Glomerular visceral epithelial cell (primary cell): ENCODE results near the gene CHD2.

Experiments
- DNase-seq: peaks from one replicate; pipeline ENCODE4 v3.0.0-alpha.2; 2016; ENCODE audit errors: extremely low spot score

Gene CHD2

DNA sequence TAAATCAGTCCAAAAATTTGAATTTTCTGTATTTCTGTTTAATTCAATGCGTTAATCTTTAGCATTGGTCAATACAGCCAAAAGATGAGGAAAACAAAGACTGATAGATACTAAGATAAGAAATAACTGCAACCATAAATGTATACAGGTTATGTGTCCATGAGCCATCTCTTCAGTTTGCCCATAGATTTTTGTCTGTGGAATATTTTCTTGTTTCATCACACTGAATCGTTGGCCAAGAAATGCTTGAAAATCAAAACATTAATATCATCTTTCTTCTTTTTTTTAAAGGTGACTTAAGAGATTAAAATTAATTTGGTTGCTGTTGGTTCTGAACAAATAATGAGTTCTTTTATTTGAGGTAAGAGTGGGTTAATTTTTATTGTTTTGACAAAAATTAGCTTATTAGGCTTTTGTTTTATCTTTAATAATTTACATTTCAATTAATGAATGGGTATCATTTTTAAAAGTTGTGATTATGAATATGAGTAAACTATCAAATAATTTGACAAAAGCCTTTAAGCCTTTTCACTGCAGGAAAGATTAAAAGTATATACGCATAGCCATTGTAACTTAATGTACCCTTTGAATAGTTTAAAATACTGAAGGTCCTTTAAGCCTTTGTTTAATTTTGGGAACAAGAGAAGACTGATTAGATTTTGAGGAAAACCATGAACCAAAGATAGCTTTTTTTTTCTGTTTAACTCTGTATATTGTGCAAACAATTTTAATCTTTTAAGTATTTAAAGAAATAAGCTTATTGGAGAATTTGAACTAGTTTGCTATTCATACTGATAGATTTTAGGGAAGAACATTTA lies 14.7 kb upstream of the CHD2 start:
- DNase-seq: no peak

- no peak for DNase-seq
Observed at GRCh38 chr15:92886042-92886537, 14.0 kb upstream of the CHD2 start.

DNA sequence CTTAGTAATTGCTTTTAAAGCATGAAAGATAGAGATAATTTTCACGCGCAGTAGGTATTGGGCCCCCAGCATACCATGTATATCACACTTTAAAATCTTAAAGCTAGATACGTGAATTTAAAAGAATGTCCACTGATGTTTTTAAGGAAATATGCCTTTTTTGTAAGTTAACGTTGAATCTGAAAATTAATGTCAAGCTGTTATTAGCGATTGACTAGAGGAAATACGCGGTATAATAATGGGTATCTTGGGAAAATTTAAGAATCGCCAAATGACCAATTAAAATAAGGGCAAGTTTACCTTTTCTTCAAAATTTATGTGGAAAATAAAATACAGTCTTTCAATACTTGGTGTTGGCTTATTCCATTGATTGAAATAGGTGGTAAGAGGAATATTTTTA lies 13.3 kb upstream of the CHD2 start:
- DNase-seq: no peak

DNA sequence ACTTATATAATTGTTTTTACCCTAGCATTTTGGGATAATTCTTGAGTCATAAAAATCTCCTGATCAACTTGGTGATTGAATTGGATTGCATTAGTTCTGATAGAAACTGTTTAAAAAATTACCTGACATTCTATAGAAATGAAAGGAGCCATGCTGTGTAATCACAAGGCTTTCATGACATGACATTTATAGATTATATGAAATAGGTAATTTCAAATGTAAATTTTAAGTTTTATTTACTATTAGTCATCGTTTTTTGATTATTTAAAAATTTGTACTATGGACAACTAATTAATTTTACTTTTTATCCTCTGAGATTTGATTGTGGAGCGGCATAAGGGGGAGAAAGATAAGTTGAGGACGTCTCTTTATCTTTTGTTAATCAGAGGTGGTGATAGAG lies 12.3 kb upstream of the CHD2 start:
- DNase-seq: no peak

DNA sequence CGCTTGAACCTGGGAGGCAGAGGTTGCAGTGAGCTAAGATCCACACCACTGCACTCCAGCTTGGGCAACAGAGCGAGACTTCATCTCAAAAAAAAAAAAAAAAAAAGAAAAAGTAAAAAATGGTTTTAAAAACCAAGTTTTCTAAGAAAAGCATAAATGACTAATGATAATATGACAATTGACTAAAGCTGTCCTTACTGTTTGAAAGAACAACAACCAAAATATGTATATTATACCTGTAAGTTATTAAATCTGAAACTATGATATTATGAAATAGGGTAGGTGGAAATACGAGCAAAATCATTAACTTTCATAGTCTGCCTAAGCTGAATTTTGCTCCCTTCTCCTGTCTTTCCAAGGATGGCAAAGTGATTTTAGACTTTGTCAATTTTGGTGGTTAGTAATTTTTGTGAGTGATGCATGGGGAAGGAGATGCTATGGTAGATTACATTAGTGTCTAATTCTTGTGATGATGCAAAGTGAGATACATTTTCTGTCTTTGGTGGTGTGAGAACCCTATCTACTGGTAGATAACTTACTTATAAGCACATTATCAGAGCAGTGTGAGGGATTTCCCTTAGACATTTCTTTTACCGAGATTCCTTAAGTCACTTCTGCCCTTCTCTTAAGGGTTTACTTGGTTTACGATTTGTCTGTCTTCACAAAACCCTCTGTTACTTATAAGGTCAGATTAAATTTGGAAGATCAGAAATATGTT lies 10.6 kb upstream of the CHD2 start:
- no peak for DNase-seq

DNA sequence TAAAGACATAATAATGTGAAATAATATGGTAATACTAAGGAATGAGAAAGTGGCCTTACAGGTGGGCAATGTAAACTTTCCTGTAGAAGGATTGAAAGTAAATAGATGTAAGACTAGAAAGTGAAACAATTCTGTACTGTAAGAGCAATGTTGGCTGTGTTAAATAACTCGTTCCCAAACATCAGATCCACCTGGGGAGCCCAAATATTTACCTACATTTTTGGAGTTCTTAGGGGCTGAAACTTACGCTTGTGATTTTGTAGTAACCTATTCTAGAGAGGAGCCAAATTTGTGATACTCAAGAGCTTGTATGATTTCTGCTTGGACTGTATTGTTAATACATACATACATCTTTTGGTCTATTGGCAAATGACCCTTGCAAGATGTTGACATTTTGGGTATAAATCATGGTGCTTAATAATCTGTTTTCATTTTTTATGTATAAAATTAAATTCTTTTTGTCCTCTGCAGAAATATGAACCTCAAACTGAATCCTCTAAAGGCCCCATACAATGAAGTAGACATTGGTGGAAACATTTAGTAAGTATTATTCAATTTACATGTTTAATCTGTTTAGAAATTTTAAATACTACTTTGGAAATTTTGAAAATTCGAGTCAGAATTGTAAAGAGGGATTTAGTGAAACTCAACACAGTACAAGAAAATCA lies 8.5 kb upstream of the CHD2 start:
- DNase-seq: no peak

- no peak for DNase-seq
Observed at GRCh38 chr15:92892201-92892555, 7.9 kb upstream of the CHD2 start.

GRCh38 chr15:92893200-92893599 lies 6.9 kb upstream of the CHD2 start:
- no peak for DNase-seq

DNA sequence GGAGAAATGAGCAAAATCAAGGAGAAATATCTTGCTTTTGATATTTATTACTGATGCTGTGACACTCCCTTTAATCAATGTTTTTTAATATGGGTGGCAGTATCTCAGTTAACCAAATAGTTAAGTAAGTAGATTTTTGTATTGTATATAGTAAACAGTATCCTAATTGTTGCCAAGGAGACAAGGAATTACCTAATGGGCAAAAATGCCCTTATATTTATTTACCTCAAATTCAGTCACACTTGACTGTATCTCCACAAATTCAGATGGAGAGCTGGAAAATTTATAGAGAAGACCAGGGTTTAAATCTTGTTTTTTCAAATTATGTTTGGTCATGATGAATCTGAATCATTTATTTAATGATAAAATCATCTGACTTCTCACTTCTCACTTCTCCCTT lies 3.6 kb upstream of the CHD2 start:
- no peak for DNase-seq

- no peak for DNase-seq
Observed at GRCh38 chr15:92897620-92898019, 2.5 kb upstream of the CHD2 start.

DNA sequence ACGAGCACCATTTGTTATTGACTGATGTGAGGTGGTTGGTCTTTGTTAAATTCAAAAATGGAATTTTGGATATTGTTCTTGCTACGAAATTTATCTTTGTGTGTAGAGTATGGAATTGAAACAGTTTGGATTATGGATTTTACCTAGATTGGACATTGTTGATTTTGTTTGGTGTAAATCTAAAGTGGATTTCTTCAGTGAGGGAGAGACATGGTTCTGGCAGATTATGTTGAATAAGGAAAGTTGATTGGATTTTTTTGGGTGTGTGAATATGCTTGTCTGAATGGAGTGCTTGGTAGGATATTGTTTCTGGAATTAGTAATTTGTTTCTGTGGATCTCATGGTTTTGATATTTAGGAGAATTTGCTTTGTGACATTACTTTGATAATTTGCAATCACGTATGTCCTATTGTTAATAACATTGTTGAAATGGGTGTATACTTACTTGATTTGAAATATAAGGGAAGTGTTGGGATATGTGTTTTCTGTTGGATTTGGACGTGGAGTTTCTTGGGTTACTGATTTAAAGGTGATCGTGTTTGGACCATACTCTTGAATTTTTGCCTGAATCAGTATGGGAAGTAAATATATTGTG lies 1.0 kb upstream of the CHD2 start:
- DNase-seq: no peak

- no peak for DNase-seq
Observed at GRCh38 chr15:92899601-92899947, 550 bp upstream of the CHD2 start.

GRCh38 chr15:92900731-92901071 lies 577 bp downstream of the CHD2 start:
- no peak for DNase-seq

DNA sequence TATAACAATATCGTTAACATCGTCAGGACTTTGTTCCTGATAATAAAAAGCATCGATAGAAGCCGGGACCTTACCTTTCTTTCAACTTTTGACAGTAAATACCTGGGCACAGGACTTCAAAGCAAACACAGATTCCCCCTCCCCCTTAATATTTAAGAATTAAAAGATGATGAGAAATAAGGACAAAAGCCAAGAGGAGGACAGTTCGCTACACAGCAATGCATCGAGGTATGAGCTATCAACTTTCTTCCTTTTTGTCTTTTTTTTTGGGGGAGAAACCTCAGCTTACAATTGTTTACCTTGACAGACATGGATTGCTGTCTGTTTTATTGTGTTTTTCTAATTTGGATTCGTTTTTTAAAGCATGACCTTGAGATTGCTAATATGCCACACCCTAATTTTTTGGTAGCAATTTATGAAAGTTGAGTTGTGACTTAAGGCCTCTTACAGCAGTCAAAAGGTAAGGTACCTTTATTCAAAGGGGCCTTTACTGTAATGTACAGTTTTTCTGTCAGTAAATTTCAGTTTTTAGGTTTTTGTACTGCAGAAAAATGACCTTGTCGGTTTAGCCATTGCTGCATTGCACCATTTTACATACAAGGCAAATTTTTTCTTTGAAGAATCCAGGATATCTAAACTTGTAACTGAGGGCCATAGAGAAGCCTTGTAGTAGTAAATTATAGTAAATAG lies 1.1 kb downstream of the CHD2 start:
- DNase-seq: no peak

DNA sequence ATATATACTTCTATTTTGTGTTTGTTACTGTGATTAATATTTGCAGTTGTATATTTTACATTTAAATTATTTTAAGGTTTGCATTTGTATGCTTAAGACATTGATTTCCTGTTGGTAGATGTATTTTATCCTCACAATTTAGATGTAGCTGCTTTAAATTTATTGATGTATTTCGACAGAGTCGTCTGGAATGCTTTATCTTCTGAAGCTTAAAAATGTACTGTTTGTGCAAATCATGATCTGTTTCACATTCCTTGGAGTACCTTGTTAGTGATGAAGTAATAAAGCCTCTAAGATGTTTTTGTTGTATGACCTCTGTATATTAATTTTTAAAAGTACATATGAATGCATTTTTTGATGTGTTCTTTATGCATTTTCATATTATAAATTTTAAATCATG lies 1.9 kb downstream of the CHD2 start:
- no peak for DNase-seq

DNA sequence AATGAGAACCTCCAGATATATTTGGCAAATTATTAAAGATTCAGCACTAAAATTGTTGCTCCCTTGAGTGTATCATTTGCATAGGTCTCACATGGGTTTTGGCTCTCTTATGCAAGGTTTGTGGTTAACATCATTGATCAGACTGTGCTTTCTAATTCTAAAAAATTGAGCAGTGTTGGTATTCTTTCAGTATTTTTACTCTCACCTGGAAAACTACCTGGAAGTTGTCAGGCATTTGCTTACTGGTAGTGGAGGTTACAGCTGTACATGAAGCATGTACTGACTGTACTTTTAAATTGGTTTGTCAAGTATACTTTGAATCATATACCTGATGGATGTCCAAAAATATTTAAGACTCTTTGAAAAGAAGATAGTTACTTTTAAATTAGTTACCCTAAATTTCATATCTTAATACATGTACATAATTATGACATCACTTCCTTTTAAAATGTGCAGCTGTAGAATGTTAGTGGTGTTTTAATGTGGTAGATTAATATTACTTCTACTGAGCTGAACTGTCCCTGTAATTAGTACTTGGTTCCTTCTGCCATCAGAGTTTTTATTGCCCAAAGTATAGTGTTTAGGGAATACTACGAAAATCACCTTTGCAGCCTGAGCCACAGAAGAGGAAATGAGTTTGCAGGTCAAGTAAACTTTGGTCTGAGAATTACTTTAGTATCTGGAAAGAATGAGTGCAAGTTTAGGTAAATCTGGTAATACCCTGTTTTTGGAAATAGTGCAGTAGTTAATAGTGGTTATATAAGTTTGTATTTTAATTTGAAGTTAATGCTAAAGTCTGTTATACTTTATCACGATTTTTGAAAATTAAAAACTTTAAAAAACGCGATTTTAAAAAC lies 2.8 kb downstream of the CHD2 start:
- no peak for DNase-seq

DNA sequence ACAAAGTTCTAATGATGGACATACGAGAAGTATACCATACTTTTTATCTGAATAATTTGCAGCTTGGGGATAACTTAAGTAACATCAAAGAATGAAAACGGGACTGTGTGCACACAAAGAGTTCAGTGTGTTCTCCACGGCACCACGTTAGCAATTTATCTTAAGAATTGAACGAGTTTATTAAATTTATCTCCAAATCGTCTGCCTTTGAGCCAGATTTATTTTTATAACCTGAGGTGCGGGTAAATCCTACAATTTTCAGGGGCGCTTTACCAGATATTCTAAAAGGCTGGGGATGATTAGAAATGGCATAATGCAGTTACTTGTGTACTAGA lies 3.5 kb downstream of the CHD2 start:
- no peak for DNase-seq

DNA sequence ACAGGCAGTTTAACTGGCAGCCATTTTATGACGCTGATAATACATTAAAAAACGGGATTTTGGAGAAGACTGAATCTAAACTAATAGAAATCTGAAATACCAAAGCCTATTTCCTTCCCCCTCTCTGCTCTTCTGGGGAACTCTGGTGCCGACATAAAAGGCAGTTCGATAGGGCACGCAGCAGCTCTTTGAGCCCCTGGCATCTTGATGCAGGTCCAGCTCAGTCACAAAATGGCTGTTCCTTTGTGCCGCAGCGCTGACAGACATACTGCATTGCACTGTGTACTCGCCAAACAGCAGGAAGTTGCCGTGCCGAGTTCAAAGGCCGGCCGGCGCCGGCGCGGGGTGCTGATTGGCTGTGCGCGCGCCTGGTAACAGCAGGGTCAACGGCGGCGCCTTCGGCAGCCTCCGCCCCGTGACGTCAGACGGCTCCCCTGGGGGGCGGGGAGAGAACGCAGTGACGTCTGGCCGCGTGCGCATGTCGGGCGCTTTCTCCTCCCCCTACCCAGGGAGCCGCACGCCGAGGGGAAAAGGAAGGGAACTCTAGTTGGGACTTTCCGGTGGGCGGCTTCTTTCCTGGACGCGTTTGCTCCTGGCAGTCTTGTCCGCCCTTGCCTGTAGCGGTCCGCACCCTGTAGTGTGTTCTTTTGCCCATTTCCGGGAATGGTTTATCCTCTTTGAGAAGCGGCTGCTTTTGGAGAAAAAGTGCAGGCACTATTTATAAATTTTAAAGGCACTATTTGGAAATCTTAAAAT lies 4.0 kb downstream of the CHD2 start:
- peak; percentile 99 for DNase-seq

DNA sequence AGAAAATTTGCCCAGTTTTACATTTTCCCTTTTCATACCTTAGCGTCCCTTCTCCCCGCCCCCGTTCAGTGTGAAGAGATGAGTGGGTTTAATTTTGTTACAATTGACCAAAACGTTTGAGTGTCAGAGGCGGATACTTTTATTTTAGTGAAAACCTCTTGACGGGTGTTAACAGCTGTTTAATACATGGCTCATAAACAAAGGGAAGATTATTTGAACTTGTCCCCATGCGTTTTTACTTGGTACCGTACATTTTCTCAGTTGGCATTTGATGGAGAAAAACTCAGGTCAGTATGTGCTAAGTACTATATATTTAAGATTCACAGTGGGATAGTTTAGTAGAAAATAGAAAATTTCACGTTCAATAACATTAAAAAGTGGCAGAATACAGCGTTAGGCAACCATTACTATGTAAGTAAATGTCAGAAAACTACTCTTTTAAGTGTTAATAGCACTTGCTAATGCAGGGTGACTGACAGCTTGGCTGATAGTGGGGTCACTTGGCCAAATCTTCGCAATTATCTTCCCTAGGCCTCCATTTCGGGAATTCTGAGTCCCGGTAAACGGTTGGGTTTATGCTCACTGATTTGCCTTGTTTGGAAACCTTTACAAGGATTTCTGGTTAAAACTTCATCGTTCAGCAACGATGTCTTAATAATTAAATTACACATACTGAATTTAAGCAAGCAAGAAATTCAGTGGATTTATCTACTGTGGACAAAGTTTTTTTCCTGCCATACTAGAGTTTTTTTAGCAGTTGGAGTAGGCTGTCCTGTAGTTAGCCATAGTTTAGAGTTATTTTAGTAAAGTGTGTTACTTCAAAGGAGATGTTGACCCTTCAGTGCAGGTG lies 4.8 kb downstream of the CHD2 start:
- no peak for DNase-seq

- no peak for DNase-seq
Observed at GRCh38 chr15:92906020-92906419, 5.9 kb downstream of the CHD2 start.
